GM19351 (cell line): ENCODE results near the gene PTPRE.
"Not testable (repeated sequence)": the region's sequence is repeated elsewhere in the genome, so short reads cannot be mapped to it uniquely, and the experiment has no call there.

Source experiments
- ATAC-seq: cut with Tn5 transposase; IDR thresholded peaks from one replicate; pipeline ENCODE4 v1.9.1; 2021; ENCODE audit warnings: mild to moderate bottlenecking, moderate library complexity; ENCODE audit not compliant: unreplicated experiment

The PTPRE gene

DNA sequence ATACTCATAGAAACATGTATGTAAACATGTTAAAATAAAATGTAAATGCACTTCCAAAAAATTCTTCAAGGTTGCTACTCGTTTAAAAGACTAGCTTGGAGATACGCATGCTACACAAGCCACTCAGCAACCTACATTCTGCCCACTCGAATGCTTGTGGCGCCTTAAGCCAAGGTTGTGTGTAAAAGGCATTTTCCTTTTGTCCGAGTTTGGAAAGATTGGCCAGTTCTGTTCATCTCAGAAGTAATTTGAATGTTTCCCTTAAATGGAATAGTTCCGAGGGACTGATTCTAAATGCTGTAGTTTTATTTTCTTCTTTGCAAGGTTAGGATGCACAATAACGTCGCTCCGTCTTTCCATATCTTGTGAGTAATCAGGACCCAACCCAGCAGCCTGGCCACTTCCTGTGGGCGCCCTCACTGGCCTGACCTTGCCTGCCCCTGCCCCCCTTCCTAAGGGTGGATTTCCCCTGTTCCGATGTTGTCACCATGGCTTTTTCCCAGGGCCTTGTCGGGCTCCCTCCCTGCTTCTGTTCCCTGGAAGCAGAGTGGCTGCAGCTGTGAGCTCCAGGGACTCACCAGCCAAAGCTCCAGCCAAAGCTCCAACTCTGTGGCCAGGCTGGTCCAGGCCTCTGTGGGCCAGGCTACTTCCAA, 70.6 kb downstream of the PTPRE start:
- no peak for ATAC-seq

DNA sequence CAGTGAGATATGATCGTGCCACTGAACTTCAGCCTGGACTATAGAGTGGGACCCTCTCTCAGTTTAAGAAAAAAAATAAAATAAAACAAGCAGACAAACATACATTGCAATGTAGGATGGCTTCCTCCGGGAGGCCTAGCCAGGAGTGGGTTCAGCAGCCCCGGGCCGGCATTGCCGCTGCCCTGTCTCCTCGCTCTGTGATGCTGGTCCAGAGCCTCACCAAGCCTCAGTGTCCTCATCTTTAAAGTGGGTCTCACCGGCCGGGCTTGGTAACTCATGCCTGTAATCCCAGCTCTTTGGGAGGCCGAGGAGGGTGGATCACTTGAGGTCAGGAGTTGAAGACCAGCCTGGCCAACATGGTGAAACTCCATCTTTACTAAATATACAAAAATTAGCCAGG, 71.6 kb downstream of the PTPRE start:
- no peak for ATAC-seq

GRCh38 chr10:127979045-127979444, 72.1 kb downstream of the PTPRE start:
- no peak for ATAC-seq

DNA sequence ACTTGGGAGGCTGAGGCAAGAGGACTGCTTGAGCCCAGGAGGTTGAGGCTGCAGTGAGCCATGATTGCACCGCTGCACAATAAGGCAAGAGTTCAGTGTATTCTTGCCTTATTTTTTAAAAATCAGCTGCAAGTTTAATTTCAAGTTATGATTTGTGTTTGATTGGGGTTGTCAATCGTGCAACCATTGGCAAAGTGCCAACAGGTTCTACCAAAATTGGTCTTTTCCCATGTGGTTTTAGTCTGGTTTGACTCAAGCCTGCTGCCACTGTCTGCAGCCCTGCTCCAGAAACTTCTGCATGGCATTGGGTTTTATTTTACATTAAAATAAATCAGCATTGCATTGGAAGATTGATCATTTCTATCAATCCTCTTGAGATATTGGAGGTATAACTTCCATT, 72.7 kb downstream of the PTPRE start:
- no peak for ATAC-seq

- ATAC-seq: no peak
Measured at GRCh38 chr10:127980898-127981297, 74.0 kb downstream of the PTPRE start.

GRCh38 chr10:127982601-127983000, 75.7 kb downstream of the PTPRE start:
- ATAC-seq: no peak

GRCh38 chr10:127983344-127984100, 76.6 kb downstream of the PTPRE start:
- no peak for ATAC-seq

GRCh38 chr10:127984945-127985344, 78.0 kb downstream of the PTPRE start:
- no peak for ATAC-seq

DNA sequence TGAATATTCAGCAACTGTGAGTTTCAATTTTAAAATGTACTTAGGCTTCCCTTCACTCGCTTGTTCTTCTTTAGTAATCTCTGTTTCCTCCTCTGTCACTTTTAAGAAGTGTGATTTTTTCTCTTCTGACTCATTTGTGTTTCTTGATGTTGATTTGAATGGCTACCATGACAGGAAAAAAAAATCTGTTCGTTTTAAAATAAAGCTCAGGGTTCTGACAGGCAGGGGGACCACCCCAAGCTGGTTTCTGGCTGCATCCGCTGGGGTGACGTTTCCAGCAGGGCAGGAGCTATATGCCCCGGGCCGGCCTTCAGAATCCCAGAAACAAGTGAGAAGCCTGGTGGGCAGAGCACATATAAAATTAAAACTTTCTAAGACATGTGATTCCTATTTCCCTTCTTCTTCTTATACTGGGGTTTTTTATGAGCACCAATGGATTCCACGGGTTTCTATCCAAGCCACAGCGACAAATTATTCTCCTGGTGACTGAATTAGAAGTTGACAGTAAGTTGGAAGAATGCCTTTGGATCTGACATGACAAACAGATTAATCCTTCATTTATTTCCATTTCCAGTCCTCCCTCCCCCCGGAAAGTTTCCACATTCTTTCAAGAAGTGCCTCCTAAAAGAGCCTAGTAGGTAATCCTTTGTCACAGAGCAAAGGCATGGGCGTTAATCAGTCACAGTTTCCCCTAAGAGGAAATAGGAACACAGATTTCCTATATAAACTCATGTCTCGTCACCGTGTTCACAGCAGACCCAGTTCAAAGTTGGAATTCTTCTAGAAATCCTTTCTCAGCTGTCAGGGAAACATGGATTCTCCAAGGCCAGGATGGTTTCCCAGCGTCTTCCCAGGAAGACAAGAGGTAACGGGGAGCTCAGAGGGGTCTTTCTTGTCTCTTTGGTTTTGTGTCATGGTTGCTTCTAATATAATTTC, 79.9 kb downstream of the PTPRE start:
- ATAC-seq: no peak

GRCh38 chr10:127987467-127988380, 80.8 kb downstream of the PTPRE start:
- no peak for ATAC-seq

- no peak for ATAC-seq
Measured at GRCh38 chr10:127989481-127990012, 82.6 kb downstream of the PTPRE start.

DNA sequence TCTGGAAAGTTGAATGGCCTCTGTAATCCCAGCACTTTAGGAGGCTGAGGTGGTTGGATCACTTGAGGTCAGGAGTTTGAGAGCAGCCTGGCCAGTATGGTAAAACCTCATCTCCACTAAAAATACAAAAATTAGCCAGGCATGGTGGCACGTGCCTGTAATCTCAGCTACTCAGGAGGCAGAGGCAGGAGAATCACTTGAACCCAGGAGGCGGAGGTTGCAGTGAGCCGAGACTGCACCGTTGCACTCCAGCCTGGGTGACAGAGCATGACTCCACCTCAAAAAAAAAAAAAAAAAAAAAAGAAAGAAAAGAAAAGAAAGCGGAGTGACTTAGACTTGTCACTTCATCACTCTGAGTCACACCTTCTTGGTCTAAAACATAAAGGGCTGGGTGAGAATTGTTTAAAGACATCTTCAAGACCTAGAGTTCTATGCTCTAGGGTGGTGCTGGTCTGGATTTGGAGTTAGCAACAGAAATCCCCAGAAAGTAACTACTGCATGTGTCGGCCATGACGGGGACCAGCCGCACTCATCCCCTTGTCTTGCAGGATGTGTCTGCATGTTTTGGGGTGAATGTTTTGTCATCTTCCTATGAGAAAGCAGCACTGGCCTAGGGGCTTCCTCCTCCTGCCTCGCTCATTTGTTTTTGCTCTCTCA, 83.4 kb downstream of the PTPRE start:
- ATAC-seq: not testable (repeated sequence)

GRCh38 chr10:127990846-127991542, 84.1 kb downstream of the PTPRE start:
- no peak for ATAC-seq

DNA sequence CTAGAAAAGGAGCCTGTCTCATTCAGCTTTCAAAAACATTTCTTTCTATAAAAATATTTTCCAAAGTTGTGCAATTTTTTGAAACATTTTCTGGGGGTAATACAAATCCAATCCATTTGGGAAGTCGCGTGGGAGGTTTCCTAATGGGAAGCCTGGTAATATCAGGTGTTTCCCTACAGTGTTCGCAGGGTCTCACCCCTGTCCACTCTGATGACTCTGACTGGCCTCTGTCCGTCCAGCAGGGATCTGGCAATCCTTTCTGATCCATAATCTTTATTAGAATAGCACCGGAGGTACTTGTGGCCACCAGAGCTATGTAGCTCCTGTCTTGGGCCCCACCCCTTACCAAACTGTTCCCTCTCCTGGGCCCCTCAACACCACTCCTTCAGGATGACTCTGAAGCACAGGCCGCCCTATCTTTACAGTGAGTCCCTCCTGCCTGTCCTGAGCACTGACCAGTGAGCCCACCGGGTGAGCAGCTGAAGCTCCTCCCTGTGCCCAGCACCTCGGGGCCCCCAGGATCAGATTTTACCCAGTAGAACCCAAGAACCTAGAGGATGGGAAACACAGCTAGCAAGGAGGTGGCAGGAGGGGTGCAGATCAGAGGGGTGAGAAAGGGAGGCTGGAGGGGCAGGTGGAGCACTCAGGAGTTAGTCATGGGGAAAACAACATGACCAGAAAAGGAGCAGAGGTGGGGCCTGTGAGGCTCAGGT, 84.8 kb downstream of the PTPRE start:
- no peak for ATAC-seq

DNA sequence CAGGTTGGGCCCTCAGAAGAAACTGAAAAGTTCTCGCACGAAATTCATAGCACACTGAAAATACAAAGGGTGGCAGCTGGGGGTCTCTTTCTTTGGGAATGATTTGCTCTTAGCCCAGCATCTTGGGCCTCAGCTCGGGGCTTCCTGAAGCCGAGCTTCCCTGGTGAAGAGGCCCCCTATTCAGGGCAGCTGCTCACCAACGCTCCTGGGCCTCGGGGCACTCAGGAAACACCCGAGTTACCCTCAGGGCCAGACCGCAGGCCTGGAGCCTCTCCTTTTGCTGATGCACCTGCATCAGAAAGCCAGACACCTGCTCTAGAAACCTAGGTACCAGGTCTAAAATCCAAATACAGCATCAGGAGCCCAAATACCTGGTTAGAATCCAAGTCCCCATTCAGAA, 85.5 kb downstream of the PTPRE start:
- no peak for ATAC-seq

- ATAC-seq: no peak
Measured at GRCh38 chr10:127993056-127993690, 86.3 kb downstream of the PTPRE start.

- ATAC-seq: no peak
Measured at GRCh38 chr10:127995939-127996338, 89.0 kb downstream of the PTPRE start.

DNA sequence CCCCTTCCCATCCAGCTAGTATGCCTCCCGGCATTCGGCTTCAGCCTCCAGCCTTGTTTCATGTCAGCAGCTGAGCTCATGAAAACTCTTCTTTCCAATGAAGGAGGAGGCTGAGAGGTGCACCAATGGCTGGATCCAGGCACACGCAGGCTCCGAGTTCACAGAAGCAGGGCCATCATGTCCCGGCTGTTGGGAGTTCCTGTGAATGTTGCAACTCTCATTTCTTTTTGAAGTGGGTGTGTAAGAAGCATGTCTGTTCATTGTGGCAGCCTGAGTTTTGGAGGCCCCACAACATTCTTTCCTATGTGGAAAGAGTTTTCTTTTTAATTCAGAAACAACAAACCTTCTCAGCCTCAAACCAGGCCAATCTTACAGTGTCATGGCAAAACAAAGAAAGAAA, 89.7 kb downstream of the PTPRE start:
- no peak for ATAC-seq
